ENCODE results near the gene SLC4A4.

SLC4A4 gene

DNA sequence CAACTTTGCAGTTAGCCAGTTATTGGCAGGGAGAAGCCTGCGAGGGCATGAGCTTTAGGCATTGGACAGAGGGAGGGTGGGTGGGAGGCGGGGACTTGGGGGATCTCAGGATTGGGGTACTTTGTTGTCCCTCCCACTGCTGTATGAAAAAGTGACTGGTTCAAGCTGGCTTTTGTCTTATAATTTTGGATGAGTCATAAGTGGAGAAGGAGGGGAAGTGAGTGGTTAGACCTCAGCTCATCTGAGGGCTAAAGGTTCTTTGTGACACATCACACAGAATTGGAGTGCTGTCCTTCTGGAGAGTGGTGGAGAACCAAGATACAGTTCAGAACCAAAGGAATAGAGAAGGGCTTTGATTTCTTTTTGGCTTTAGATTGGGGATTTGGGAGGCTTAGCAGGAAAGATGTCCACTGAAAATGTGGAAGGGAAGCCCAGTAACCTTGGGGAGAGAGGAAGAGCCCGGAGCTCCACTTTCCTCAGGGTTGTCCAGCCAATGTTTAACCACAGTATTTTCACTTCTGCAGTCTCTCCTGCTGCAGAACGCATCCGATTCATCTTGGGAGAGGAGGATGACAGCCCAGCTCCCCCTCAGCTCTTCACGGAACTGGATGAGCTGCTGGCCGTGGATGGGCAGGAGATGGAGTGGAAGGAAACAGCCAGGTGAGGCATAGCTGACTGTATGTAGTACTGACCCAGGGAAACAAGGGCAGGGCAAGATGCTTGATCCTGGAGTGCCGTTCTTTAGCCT lies at the start of gene SLC4A4:
SLC4A4 (plus strand) TSS at position 175 of the 748 bp plus-strand sequence.
- DNase-seq (ENCODE audit: low read depth), result peak; percentile 52
- H3K4me3 ChIP-seq (ENCODE audit: low read depth, low read length), result no peak within 1 kb of the TSS
- TF ChIP-seq, protein P1, sequence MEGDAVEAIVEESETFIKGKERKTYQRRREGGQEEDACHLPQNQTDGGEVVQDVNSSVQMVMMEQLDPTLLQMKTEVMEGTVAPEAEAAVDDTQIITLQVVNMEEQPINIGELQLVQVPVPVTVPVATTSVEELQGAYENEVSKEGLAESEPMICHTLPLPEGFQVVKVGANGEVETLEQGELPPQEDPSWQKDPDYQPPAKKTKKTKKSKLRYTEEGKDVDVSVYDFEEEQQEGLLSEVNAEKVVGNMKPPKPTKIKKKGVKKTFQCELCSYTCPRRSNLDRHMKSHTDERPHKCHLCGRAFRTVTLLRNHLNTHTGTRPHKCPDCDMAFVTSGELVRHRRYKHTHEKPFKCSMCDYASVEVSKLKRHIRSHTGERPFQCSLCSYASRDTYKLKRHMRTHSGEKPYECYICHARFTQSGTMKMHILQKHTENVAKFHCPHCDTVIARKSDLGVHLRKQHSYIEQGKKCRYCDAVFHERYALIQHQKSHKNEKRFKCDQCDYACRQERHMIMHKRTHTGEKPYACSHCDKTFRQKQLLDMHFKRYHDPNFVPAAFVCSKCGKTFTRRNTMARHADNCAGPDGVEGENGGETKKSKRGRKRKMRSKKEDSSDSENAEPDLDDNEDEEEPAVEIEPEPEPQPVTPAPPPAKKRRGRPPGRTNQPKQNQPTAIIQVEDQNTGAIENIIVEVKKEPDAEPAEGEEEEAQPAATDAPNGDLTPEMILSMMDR (IDR thresholded peaks at IDR 0.05; ENCODE audit: low read depth, low read length, missing control alignments), result no peak

DNA sequence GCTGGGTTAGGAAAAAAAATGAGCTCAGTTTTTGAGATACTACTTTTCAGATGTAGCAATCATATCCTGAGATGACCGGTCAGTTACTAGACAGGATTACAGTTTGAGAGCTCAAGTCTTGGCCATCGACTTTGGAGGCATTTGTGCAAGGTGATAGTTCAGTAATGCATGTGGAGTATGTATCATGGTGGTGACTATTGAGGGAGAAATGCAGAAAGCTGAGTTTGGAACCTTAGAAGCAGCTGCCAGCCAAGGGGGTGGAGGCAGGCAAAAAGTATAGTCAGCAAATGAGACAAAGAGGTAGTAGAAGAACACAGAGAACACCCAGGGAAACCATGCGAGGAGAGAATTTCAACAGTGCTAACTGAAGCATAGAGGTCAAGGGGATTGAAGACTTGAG lies 48.7 kb upstream of the SLC4A4 start:
- DNase-seq (ENCODE audit: low read depth), result no peak
- TF ChIP-seq, protein P1 (IDR thresholded peaks at IDR 0.05; ENCODE audit: low read depth, low read length, missing control alignments), result no peak

DNA sequence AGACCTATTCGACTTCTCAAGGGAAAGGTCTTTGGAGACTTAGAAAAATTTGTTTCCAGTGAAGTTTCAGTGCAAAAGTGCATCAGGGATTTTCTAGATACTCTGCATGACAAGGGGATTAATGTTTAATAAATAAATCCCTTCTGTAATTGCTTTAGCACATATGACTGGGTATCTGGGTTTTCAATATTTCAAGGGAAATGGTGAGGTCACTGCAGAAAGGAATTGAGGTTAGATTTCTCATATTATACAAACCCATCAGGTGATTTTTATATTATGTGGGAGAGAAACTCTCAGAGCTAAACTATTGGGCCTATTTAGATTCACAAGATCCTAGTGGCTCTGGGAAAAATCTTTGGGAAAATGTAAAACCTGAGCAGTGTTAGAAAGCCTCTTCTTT lies 48.3 kb upstream of the SLC4A4 start:
- TF ChIP-seq, protein P1 (IDR thresholded peaks at IDR 0.05; ENCODE audit: low read depth, low read length, missing control alignments), result no peak
- no peak overlapping the region for H3K4me3 ChIP-seq (ENCODE audit: low read depth, low read length)
- DNase-seq (ENCODE audit: low read depth), result no peak

More for the DNA sequence above, 48.7 kb upstream of the SLC4A4 start:
- H3K4me3 ChIP-seq (ENCODE audit: low read depth, low read length), result no peak overlapping the region

DNA sequence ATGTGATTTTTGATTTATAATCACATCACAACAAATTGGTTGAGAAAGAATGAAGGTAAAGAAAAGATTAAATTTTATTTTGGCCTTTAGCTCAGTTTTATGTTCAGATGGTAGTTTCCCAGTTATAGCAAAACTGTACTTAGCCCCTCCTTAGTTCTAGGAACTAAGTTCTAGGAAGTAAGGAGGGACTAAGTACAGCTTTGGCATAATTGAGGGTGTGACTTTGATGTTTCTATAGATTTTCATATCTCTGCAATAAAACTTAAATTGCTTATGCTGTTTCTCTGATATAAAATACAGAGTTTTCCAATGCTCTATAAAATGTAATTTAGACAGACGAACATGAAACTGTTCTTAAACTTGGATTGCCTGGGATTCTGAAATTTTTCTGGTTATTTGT lies 46.6 kb upstream of the SLC4A4 start:
- DNase-seq (ENCODE audit: low read depth), result no peak
- H3K4me3 ChIP-seq (ENCODE audit: low read depth, low read length), result no peak overlapping the region
- TF ChIP-seq, protein P1 (IDR thresholded peaks at IDR 0.05; ENCODE audit: low read depth, low read length, missing control alignments), result no peak

DNA sequence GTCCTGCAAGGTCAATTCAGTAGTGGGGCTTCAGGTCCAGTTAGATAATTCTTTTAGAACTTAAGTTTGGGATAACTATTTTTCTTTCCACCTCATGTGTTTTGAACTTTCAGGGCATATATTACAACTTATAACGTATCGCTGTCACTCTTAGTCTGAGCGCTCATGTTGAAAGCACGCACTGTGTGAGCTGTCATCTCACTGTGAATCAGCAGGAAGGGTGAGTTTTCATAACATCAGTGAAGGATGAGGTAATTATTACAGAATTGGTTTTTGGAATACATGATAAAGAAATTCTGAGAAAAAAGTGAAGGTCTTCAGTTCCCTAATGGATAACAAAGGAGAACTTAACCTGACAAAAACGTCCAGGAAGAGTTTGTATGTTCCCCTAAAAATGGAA lies 45.1 kb upstream of the SLC4A4 start:
- TF ChIP-seq, protein P1 (IDR thresholded peaks at IDR 0.05; ENCODE audit: low read depth, low read length, missing control alignments), result no peak
- DNase-seq (ENCODE audit: low read depth), result no peak
- H3K4me3 ChIP-seq (ENCODE audit: low read depth, low read length), result no peak overlapping the region

DNA sequence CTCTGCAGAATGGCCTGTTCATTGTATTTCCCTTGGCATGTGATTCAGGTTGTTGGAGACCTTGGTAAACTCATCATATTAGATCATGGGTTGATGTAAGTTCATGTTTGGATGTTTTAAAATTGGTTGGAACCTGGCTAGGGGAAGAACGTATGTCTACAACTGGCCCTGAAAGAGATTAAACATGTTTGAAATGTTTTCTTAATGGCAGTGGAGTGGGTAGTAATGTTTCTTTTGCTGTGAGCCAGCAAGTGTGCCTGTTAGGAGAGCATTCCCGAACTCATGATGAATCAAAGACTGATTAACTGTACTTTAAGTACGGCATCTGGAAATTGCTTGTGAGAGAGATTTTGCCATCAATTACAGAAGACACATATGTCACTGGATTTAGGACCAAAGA lies 44.5 kb upstream of the SLC4A4 start:
- TF ChIP-seq, protein P1 (IDR thresholded peaks at IDR 0.05; ENCODE audit: low read depth, low read length, missing control alignments), result no peak
- no peak for DNase-seq (ENCODE audit: low read depth)
- no peak overlapping the region for H3K4me3 ChIP-seq (ENCODE audit: low read depth, low read length)

DNA sequence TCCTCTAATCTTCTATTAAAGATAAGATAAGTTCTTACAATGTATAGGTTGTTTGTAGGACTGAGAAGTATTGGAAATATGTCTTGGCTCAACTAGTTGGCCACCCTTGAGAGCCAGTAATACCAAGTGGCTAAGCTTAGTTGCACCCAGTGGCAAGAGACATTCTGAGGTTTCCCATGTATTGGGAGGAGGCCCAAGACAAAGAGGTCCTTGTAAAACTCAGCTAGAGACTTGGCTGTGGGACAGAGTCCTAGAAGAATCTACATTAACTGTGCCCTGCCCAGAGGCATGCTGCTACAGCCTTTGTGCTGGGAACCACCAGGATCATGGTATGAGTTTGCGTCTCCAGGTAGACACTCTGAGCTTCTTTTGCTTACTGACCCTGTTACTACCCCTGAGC lies 41.9 kb upstream of the SLC4A4 start:
- DNase-seq (ENCODE audit: low read depth), result no peak
- TF ChIP-seq, protein P1 (IDR thresholded peaks at IDR 0.05; ENCODE audit: low read depth, low read length, missing control alignments), result no peak
- no peak overlapping the region for H3K4me3 ChIP-seq (ENCODE audit: low read depth, low read length)
